ENCODE results near the gene PLOD2. TPM values are rescaled to one million over a fixed set of nuclear protein-coding genes. Genes with fewer than 3 reads are reported as not detected.

PLOD2 gene
- total and polyA plus RNA-seq, 2 of the 8 experiments (the other 6 are each of a cell fraction or from before 2014, with no cell fraction given), result 4.0 to 28.7 TPM

DNA sequence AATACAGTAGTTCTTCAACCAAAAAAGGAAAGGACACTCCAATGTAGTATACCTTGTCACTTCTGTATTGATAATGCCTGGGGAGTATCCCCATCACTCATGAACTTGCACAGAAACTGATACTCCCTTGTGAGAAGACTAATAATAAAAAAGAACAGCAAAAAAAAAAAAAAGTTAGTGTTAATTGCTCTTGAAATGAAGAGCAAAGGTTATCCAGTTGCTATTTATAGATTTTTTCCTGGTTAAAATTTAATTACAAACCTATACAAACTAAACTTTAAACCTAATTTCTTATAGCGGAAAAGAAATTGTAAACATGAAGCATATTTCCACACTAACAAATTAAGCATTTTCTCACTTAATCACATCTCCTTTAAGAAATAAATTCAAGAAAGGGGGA lies 6.7 kb downstream of the PLOD2 start:
- DNase-seq (ENCODE audit: low read depth in 1 of 2, low spot score in 2 of 2) (no peak), FAIRE-seq (no peak)
- Histone ChIP-seq H3K36me3 (ENCODE audit: control insufficient read depth in 2 of 4, insufficient read depth in 4 of 4, low read length in 3 of 4) (no peaks in the 10 kb centered on the region), H4K91ac (replicated peaks; ENCODE audit: insufficient read length, low read length) (no peak overlapping the region), H2BK12ac (ENCODE audit: low read depth, low read length) (no peak overlapping the region), H4K20me1 (replicated peaks in 1 of 2; ENCODE audit: control insufficient read depth in 1 of 2, insufficient read depth in 2 of 2, low read length in 2 of 2) (no peaks in the 10 kb centered on the region), H3K56ac (replicated peaks; ENCODE audit: insufficient read length, low read depth, low read length) (no peak overlapping the region), H3K79me2 (ENCODE audit: control insufficient read depth in 1 of 2, insufficient read depth in 2 of 2, low read length in 2 of 2) (peaks cover 0 to 76% of the 10 kb centered on the region in 2 experiments; a peak in 3 of 4 replicates), H3K27ac (ENCODE audit: low read depth, low read length) (no peak overlapping the region), H3K23me2 (ENCODE audit: low read depth, low read length) (no peaks in the 10 kb centered on the region), H2BK20ac (ENCODE audit: low read length) (no peak overlapping the region), H3K4ac (replicated peaks; ENCODE audit: insufficient read length, low read depth, low read length) (no peak overlapping the region), H3K79me1 (ENCODE audit: low read depth, low read length) (no peaks in the 10 kb centered on the region; the same call in 1 of the 2 replicates), H3K4me3 (ENCODE audit: extremely low read depth in 1 of 4, insufficient read depth in 2 of 4, low read depth in 3 of 4, low read length in 4 of 4) (no peak overlapping the region), H3K23ac (ENCODE audit: insufficient read length) (no peak overlapping the region), H3K9ac (replicated peaks in 1 of 4; ENCODE audit: extremely low read depth in 1 of 4, low read depth in 3 of 4, low read length in 3 of 4) (no peak overlapping the region), H2BK5ac (ENCODE audit: low read depth, low read length) (no peak overlapping the region), H2AK5ac (ENCODE audit: low read depth, low read length) (no peak overlapping the region), H2AFZ (ENCODE audit: low read length) (no peak overlapping the region), H3K14ac (ENCODE audit: insufficient read length) (no peak overlapping the region), H3K4me1 (replicated peaks in 1 of 4; ENCODE audit: control insufficient read depth in 3 of 4, insufficient read depth in 4 of 4, low read length in 3 of 4) (peaks cover 0 to 10% (median 7%) of the 10 kb centered on the region in 4 experiments; a peak in 5 of 7 replicates), H4K5ac (ENCODE audit: insufficient read length, low read depth, low read length) (no peak overlapping the region), H3K9me3 (ENCODE audit: insufficient read depth in 2 of 2, low read depth in 1 of 2, low read length in 1 of 2) (no peaks in the 10 kb centered on the region), H3K4me2 (ENCODE audit: insufficient read depth in 1 of 2, low read depth in 2 of 2, low read length in 2 of 2) (no peak overlapping the region), H2BK15ac (ENCODE audit: low read length) (no peak overlapping the region), H3K18ac (ENCODE audit: extremely low read depth, low read length) (no peak overlapping the region), H4K8ac (ENCODE audit: extremely low read depth, insufficient read depth, low read length) (no peak overlapping the region), H3K27me3 (replicated peaks in 1 of 4; ENCODE audit: control insufficient read depth in 3 of 4, extremely low read depth in 1 of 4, insufficient read depth in 3 of 4, low read length in 3 of 4) (no peaks in the 10 kb centered on the region), H2BK120ac (replicated peaks; ENCODE audit: low read depth, low read length) (no peak overlapping the region)
- POLR2A ChIA-PET (ENCODE audit: partially characterized antibody), result no interaction called here
- TF ChIP-seq SIX5 (IDR thresholded peaks at IDR 0.05; ENCODE audit: low read depth, low read length), result no peak
- TF ChIP-seq, protein P1, sequence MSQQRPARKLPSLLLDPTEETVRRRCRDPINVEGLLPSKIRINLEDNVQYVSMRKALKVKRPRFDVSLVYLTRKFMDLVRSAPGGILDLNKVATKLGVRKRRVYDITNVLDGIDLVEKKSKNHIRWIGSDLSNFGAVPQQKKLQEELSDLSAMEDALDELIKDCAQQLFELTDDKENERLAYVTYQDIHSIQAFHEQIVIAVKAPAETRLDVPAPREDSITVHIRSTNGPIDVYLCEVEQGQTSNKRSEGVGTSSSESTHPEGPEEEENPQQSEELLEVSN (IDR thresholded peaks at IDR 0.05), result no peak
- WGBS, 2 experiments (ENCODE audit: extremely low coverage in 1 of 2, insufficient coverage in 1 of 2, insufficient read length in 1 of 2, insufficient replicate concordance in 2 of 2, low coverage in 1 of 2, low lambda C conversion rate in 2 of 2, missing lambda C conversion rate in 1 of 2), result 89% methylated on average over 1 of the region's 1 CpG; no CpG with 5 or more reads in 1 of the 2 experiments
- CTCF ChIA-PET (ENCODE audit: partially characterized antibody), result no interaction called here

All from H1 (cell line).